ENCODE measurements around the gene RNF213.

The RNF213 gene

GRCh38 chr17:80354336-80354735 is 93.7 kb downstream of the RNF213 start:
- no peak for DNase-seq (ENCODE audit: low read depth in 1 of 2, low spot score in 1 of 2)
- TF ChIP-seq GABPA (IDR thresholded peaks at IDR 0.05; ENCODE audit: low read depth) (no peak), SPI1 (IDR thresholded peaks at IDR 0.05; ENCODE audit: borderline replicate concordance, low read depth) (no peak), CTCF (IDR thresholded peaks at IDR 0.05; ENCODE audit: insufficient read depth, low read length) (no peak)
- no peak overlapping the region for H3K27ac ChIP-seq (replicated peaks)
- H3K4me3 ChIP-seq (replicated peaks; ENCODE audit: insufficient read depth, low read length): no peak overlapping the region
- no peaks in the 10 kb centered on the region for H3K27me3 ChIP-seq (ENCODE audit: insufficient read depth, poor library complexity, severe bottlenecking)

- H3K27ac ChIP-seq (replicated peaks): no peak overlapping the region
- no peaks in the 10 kb centered on the region for H3K27me3 ChIP-seq (ENCODE audit: insufficient read depth, poor library complexity, severe bottlenecking)
- TF ChIP-seq GABPA (IDR thresholded peaks at IDR 0.05; ENCODE audit: low read depth) (no peak), POLR2AphosphoS5 (IDR thresholded peaks at IDR 0.05; ENCODE audit: low read depth) (no peak), CTCF (IDR thresholded peaks at IDR 0.05; ENCODE audit: insufficient read depth, low read length) (no peak), REST (IDR thresholded peaks at IDR 0.05; ENCODE audit: insufficient replicate concordance, low read depth) (no peak), SPI1 (IDR thresholded peaks at IDR 0.05; ENCODE audit: borderline replicate concordance, low read depth) (no peak)
- no peak for DNase-seq (ENCODE audit: low read depth in 1 of 2, low spot score in 1 of 2)
- H3K4me3 ChIP-seq (replicated peaks; ENCODE audit: insufficient read depth, low read length): no peak overlapping the region
Observed at GRCh38 chr17:80356231-80356856, 95.7 kb downstream of the RNF213 start.

- Histone ChIP-seq H3K4me3 (replicated peaks; ENCODE audit: insufficient read depth, low read length) (no peak overlapping the region), H3K27ac (replicated peaks) (no peak overlapping the region)
- no peak for TF ChIP-seq SPI1 (IDR thresholded peaks at IDR 0.05; ENCODE audit: borderline replicate concordance, low read depth)
- TF ChIP-seq GABPA (IDR thresholded peaks at IDR 0.05; ENCODE audit: low read depth): no peak
- no peak for TF ChIP-seq POLR2AphosphoS5 (IDR thresholded peaks at IDR 0.05; ENCODE audit: low read depth)
- no peak for TF ChIP-seq REST (IDR thresholded peaks at IDR 0.05; ENCODE audit: insufficient replicate concordance, low read depth)
- no peak for TF ChIP-seq CTCF (IDR thresholded peaks at IDR 0.05; ENCODE audit: insufficient read depth, low read length)
Observed at GRCh38 chr17:80358131-80358530, 97.5 kb downstream of the RNF213 start.

GRCh38 chr17:80358861-80359260 is 98.2 kb downstream of the RNF213 start:
- no peak for TF ChIP-seq POLR2AphosphoS5 (IDR thresholded peaks at IDR 0.05; ENCODE audit: low read depth)
- no peak for TF ChIP-seq REST (IDR thresholded peaks at IDR 0.05; ENCODE audit: insufficient replicate concordance, low read depth)
- no peak for TF ChIP-seq CTCF (IDR thresholded peaks at IDR 0.05; ENCODE audit: insufficient read depth, low read length)
- TF ChIP-seq GABPA (IDR thresholded peaks at IDR 0.05; ENCODE audit: low read depth): no peak
- TF ChIP-seq SPI1 (IDR thresholded peaks at IDR 0.05; ENCODE audit: borderline replicate concordance, low read depth): no peak
- H3K4me3 ChIP-seq (replicated peaks; ENCODE audit: insufficient read depth, low read length): no peak overlapping the region
- DNase-seq (ENCODE audit: low read depth in 1 of 2, low spot score in 1 of 2): no peak
- no peaks in the 10 kb centered on the region for H3K27me3 ChIP-seq (ENCODE audit: insufficient read depth, poor library complexity, severe bottlenecking)
- H3K27ac ChIP-seq (replicated peaks): no peak overlapping the region

More at GRCh38 chr17:80358131-80358530, 97.5 kb downstream of the RNF213 start:
- no peak for DNase-seq (ENCODE audit: low read depth in 1 of 2, low spot score in 1 of 2)
- no peaks in the 10 kb centered on the region for H3K27me3 ChIP-seq (ENCODE audit: insufficient read depth, poor library complexity, severe bottlenecking)
